NCI-H1694 treated with DMSO at 0.1 percent for 48 hours (cell line): ENCODE data around the gene KCNJ3.
A peak's percentile ranks its signal among the peaks of the same experiment; 100 is the strongest.

ENCODE experiments used
- DNase-seq: peaks from one replicate; lab custom pipeline; 2025; lab: John Stamatoyannopoulos, UW

Gene KCNJ3

GRCh38 chr2:154698296-154698720 is at the start of gene KCNJ3:
Gene KCNJ3 (plus strand): TSS chr2:154698695. CDS start chr2:154698776, 81 bp downstream.
- no peak for DNase-seq

GRCh38 chr2:154655499-154655898 is 43.0 kb upstream of the KCNJ3 start:
- DNase-seq, result no peak

GRCh38 chr2:154658854-154659253 is 39.6 kb upstream of the KCNJ3 start:
- no peak for DNase-seq

- DNase-seq, result no peak
Measured at GRCh38 chr2:154664248-154664647, 34.2 kb upstream of the KCNJ3 start.

- no peak for DNase-seq
Measured at GRCh38 chr2:154670083-154670482, 28.4 kb upstream of the KCNJ3 start.

GRCh38 chr2:154673694-154674093 is 24.8 kb upstream of the KCNJ3 start:
- no peak for DNase-seq

GRCh38 chr2:154677401-154677800 is 21.1 kb upstream of the KCNJ3 start:
- no peak for DNase-seq

- no peak for DNase-seq
Measured at GRCh38 chr2:154681741-154682140, 16.8 kb upstream of the KCNJ3 start.

- no peak for DNase-seq
Measured at GRCh38 chr2:154686162-154686561, 12.3 kb upstream of the KCNJ3 start.

- no peak for DNase-seq
Measured at GRCh38 chr2:154688373-154688772, 10.1 kb upstream of the KCNJ3 start.

GRCh38 chr2:154689158-154689557 is 9.3 kb upstream of the KCNJ3 start:
- DNase-seq, result no peak

- no peak for DNase-seq
Measured at GRCh38 chr2:154692927-154693326, 5.6 kb upstream of the KCNJ3 start.

GRCh38 chr2:154693741-154694340 is 4.7 kb upstream of the KCNJ3 start:
- DNase-seq, result peak; percentile 31

GRCh38 chr2:154694881-154695280 is 3.6 kb upstream of the KCNJ3 start:
- DNase-seq, result no peak

GRCh38 chr2:154696369-154696768 is 2.1 kb upstream of the KCNJ3 start:
- DNase-seq, result no peak

GRCh38 chr2:154696810-154697417 is 1.6 kb upstream of the KCNJ3 start:
- no peak for DNase-seq

GRCh38 chr2:154697418-154698252 is 860 bp upstream of the KCNJ3 start:
- peak; percentile 62 for DNase-seq

GRCh38 chr2:154698721-154699574 is 453 bp downstream of the KCNJ3 start:
- no peak for DNase-seq

- DNase-seq, result no peak
Measured at GRCh38 chr2:154699575-154699930, 1.1 kb downstream of the KCNJ3 start.

GRCh38 chr2:154700136-154700535 is 1.6 kb downstream of the KCNJ3 start:
- no peak for DNase-seq

GRCh38 chr2:154704991-154705390 is 6.5 kb downstream of the KCNJ3 start:
- no peak for DNase-seq

GRCh38 chr2:154706660-154707059 is 8.2 kb downstream of the KCNJ3 start:
- DNase-seq, result no peak
